ENCODE data around the gene VSIR. TPM values are rescaled to one million over a fixed set of nuclear protein-coding genes. Genes with fewer than 3 reads are reported as not detected.
A peak's percentile ranks its signal among the peaks of the same experiment; 100 is the strongest.

The VSIR gene
- total RNA-seq, 2 experiments from 2014 or later: 78.2 to 104 TPM

GRCh38 chr10:71805776-71806703 is 32.7 kb upstream of the VSIR start:
- H3K27me3 Mint-ChIP-seq: no peaks in the 10 kb centered on the region
- CTCF ChIA-PET: interaction anchor here (0.9 kb wide), 2 partner anchors 14 to 112 kb away, joined by 3 read pairs; no protein-coding TSS in a partner anchor
- H3K9me3 Mint-ChIP-seq (ENCODE audit: low read depth): no peaks in the 10 kb centered on the region
- POLR2A ChIA-PET: interaction anchor here (0.6 kb wide), 1 partner anchor 253 kb away, joined by 6 read pairs; no protein-coding TSS in a partner anchor
- H3K4me1 Mint-ChIP-seq: peaks cover 2% of the 10 kb centered on the region
- no peak overlapping the region for H3K4me3 Mint-ChIP-seq
- H3K27ac Mint-ChIP-seq: no peak overlapping the region
- no peaks in the 10 kb centered on the region for H3K36me3 Mint-ChIP-seq (ENCODE audit: low read depth)
- intact Hi-C loops (cut with DNase I, micrococcal nuclease): no loop called here
- DNase-seq (peak; percentile 28), ATAC-seq (peak; percentile 39)

DNA sequence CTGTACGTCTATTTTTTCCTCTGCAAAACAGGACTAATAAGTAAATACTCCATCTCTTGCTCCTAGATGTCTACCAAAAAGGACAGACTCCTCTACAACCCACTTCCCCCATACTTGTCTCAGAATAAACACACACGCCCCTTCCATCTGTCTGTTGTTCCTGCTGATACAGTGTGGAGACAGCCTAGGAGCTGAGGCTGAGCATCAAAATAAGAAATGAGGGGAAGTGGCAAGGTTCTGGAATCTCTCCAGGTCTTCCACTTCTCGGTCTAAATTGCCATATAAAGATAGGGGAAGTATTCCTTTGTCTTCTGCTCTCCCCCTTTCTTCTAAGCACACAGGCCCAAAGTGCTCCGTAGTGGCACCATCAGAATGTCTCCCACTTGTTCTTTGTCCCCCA is 30.8 kb upstream of the VSIR start:
- Mint-ChIP-seq H3K27me3 (no peaks in the 10 kb centered on the region), H3K4me3 (no peak overlapping the region), H3K36me3 (ENCODE audit: low read depth) (no peaks in the 10 kb centered on the region), H3K4me1 (peaks cover 2% of the 10 kb centered on the region), H3K9me3 (ENCODE audit: low read depth) (no peaks in the 10 kb centered on the region), H3K27ac (no peak overlapping the region)
- ATAC-seq: no peak
- ChIA-PET POLR2A (no interaction called here), CTCF (no interaction called here)
- DNase-seq: no peak
- intact Hi-C loops (cut with DNase I, micrococcal nuclease): no loop called here

DNA sequence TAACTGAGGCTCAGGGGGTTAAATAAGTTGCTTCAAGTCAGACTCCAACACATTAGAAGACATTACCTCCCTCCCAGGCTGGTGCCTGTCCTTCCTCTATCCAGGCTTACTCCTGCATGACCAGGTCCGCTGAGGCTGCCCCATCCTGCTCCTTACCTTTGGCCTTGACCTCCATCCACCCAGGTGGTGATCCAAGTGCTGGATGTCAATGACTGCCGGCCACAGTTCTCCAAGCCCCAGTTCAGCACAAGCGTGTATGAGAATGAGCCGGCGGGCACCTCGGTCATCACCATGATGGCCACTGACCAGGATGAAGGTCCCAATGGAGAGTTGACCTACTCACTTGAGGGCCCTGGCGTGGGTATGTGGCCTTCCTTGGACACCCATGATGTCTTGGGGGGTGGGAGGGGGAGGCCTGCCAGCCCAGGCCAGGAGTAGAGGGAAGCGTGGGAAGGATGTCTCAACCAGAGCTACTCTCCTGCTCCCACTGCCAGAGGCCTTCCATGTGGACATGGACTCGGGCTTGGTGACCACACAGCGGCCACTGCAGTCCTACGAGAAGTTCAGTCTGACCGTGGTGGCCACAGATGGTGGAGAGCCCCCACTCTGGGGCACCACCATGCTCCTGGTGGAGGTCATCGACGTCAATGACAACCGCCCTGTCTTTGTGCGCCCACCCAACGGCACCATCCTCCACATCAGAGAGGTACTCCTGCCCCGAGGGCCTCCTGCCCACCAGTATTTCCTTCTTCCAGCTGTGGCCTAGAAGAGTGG is 29.6 kb upstream of the VSIR start:
- CTCF ChIA-PET: no interaction called here

GRCh38 chr10:71802235-71802634 is 28.9 kb upstream of the VSIR start:
- H3K27me3 Mint-ChIP-seq: no peaks in the 10 kb centered on the region
- H3K4me1 Mint-ChIP-seq: peaks cover 9% of the 10 kb centered on the region
- intact Hi-C loops (cut with DNase I, micrococcal nuclease): no loop called here
- no peak for ATAC-seq
- no peak overlapping the region for H3K4me3 Mint-ChIP-seq
- H3K9me3 Mint-ChIP-seq (ENCODE audit: low read depth): no peaks in the 10 kb centered on the region
- H3K36me3 Mint-ChIP-seq (ENCODE audit: low read depth): no peaks in the 10 kb centered on the region
- no peak for DNase-seq
- POLR2A ChIA-PET: no interaction called here
- CTCF ChIA-PET: no interaction called here
- no peak overlapping the region for H3K27ac Mint-ChIP-seq

More for the DNA sequence above, 29.6 kb upstream of the VSIR start:
- Mint-ChIP-seq H3K4me3 (no peak overlapping the region), H3K27me3 (no peaks in the 10 kb centered on the region), H3K9me3 (ENCODE audit: low read depth) (no peaks in the 10 kb centered on the region), H3K27ac (no peak overlapping the region), H3K4me1 (peaks cover 2% of the 10 kb centered on the region), H3K36me3 (ENCODE audit: low read depth) (no peaks in the 10 kb centered on the region)
- DNase-seq (no peak), ATAC-seq (no peak)
- POLR2A ChIA-PET: no interaction called here
- intact Hi-C loops (cut with DNase I, micrococcal nuclease): no loop called here

GRCh38 chr10:71801361-71801760 is 28.0 kb upstream of the VSIR start:
- CTCF ChIA-PET: interaction anchor here (0.6 kb wide), 1 partner anchor 486 kb away, joined by 3 read pairs; no protein-coding TSS in a partner anchor

GRCh38 chr10:71799608-71800453 is 26.5 kb upstream of the VSIR start:
- H3K9me3 Mint-ChIP-seq (ENCODE audit: low read depth): no peaks in the 10 kb centered on the region
- H3K27ac Mint-ChIP-seq: no peak overlapping the region
- CTCF ChIA-PET: no interaction called here
- peaks cover 13% of the 10 kb centered on the region for H3K4me1 Mint-ChIP-seq
- no peaks in the 10 kb centered on the region for H3K36me3 Mint-ChIP-seq (ENCODE audit: low read depth)
- no peak overlapping the region for H3K4me3 Mint-ChIP-seq
- H3K27me3 Mint-ChIP-seq: no peaks in the 10 kb centered on the region
- DNase-seq: no peak
- no peak for ATAC-seq
- POLR2A ChIA-PET: no interaction called here
- intact Hi-C loops (cut with DNase I, micrococcal nuclease): no loop called here

More at GRCh38 chr10:71801361-71801760, 28.0 kb upstream of the VSIR start:
- intact Hi-C loops (cut with DNase I, micrococcal nuclease): no loop called here
- ATAC-seq (no peak), DNase-seq (no peak)
- Mint-ChIP-seq H3K4me1 (peaks cover 15% of the 10 kb centered on the region), H3K27me3 (no peaks in the 10 kb centered on the region), H3K9me3 (ENCODE audit: low read depth) (no peaks in the 10 kb centered on the region), H3K4me3 (no peak overlapping the region), H3K27ac (no peak overlapping the region), H3K36me3 (ENCODE audit: low read depth) (no peaks in the 10 kb centered on the region)
- POLR2A ChIA-PET: no interaction called here

GRCh38 chr10:71799112-71799511 is 25.8 kb upstream of the VSIR start:
- CTCF ChIA-PET: no interaction called here
- DNase-seq: no peak
- ATAC-seq: no peak
- no peak overlapping the region for H3K27ac Mint-ChIP-seq
- intact Hi-C loops (cut with DNase I, micrococcal nuclease): no loop called here
- no peaks in the 10 kb centered on the region for H3K9me3 Mint-ChIP-seq (ENCODE audit: low read depth)
- no peak overlapping the region for H3K4me3 Mint-ChIP-seq
- peaks cover 13% of the 10 kb centered on the region for H3K4me1 Mint-ChIP-seq
- H3K36me3 Mint-ChIP-seq (ENCODE audit: low read depth): no peaks in the 10 kb centered on the region
- POLR2A ChIA-PET: no interaction called here
- no peaks in the 10 kb centered on the region for H3K27me3 Mint-ChIP-seq

GRCh38 chr10:71798308-71798624 is 24.9 kb upstream of the VSIR start:
- Mint-ChIP-seq H3K4me3 (no peak overlapping the region), H3K27me3 (no peaks in the 10 kb centered on the region), H3K9me3 (ENCODE audit: low read depth) (no peaks in the 10 kb centered on the region), H3K4me1 (peaks cover 13% of the 10 kb centered on the region), H3K27ac (no peak overlapping the region), H3K36me3 (ENCODE audit: low read depth) (no peaks in the 10 kb centered on the region)
- intact Hi-C loops (cut with DNase I, micrococcal nuclease): no loop called here
- DNase-seq (no peak), ATAC-seq (no peak)
- CTCF ChIA-PET: no interaction called here
- POLR2A ChIA-PET: no interaction called here

GRCh38 chr10:71797533-71798307 is 24.4 kb upstream of the VSIR start:
- Mint-ChIP-seq H3K27ac (no peak overlapping the region), H3K27me3 (no peaks in the 10 kb centered on the region), H3K9me3 (ENCODE audit: low read depth) (no peaks in the 10 kb centered on the region), H3K4me1 (peaks cover 13% of the 10 kb centered on the region), H3K4me3 (no peak overlapping the region), H3K36me3 (ENCODE audit: low read depth) (no peaks in the 10 kb centered on the region)
- peak; percentile 66 for ATAC-seq
- ChIA-PET CTCF (interaction anchor here (0.6 kb wide), 1 partner anchor 249 kb away, joined by 3 read pairs; no protein-coding TSS in a partner anchor), POLR2A (no interaction called here)
- DNase-seq: no peak
- intact Hi-C loops (cut with DNase I, micrococcal nuclease): no loop called here

DNA sequence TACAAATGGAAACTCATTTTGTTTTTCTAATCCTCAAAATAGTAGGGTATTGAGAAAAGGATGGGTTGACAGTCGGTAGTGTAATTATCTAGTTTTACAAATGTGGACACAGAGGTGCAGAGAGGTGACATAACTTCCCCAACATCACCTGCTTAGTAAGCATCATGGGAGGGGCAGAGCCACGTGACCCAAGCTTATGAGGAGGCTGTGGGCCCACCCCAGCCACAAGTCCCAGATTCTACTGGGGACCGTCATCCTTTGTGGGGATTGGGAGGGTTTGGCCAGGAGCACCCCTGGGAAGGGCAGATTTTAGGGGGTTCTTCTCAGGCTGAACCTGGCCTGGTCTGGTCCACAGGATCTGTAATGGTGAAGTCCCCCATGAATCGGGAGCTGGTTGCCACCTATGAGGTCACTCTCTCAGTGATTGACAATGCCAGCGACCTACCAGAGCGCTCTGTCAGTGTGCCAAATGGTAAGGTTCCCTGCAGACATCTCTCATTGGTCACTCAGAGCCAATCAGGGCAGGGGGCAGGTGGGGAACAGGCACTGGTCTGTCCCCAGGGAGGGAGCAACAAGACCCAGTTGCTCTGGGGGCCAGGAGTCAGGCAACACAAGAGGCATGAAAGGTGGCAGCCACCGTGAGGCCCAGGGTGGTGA is 23.6 kb upstream of the VSIR start:
- no peak overlapping the region for H3K27ac Mint-ChIP-seq
- no peaks in the 10 kb centered on the region for H3K36me3 Mint-ChIP-seq (ENCODE audit: low read depth)
- peaks cover 13% of the 10 kb centered on the region for H3K4me1 Mint-ChIP-seq
- peak; percentile 30 for ATAC-seq
- intact Hi-C loops (cut with DNase I, micrococcal nuclease): no loop called here
- POLR2A ChIA-PET: no interaction called here
- no peak overlapping the region for H3K4me3 Mint-ChIP-seq
- no peaks in the 10 kb centered on the region for H3K9me3 Mint-ChIP-seq (ENCODE audit: low read depth)
- CTCF ChIA-PET: interaction anchor here (0.6 to 0.7 kb wide), 2 partner anchors 89 to 248 kb away, joined by 3 to 4 read pairs; no protein-coding TSS in a partner anchor
- no peaks in the 10 kb centered on the region for H3K27me3 Mint-ChIP-seq
- DNase-seq: no peak
